ENCODE data around the gene DNAJC5.

GRCh38 chr20:63963784-63964301 lies 68.9 kb downstream of the DNAJC5 start:
- TF ChIP-seq CTCF (IDR thresholded peaks at IDR 0.05 in 8 of 11, conservative IDR thresholded peaks at IDR 0.05 in 3 of 11) (no peak), POLR2A (IDR thresholded peaks at IDR 0.05) (no peak)
